ENCODE measurements around the gene DGKH.
"Not testable (repeated sequence)": the region's sequence is repeated elsewhere in the genome, so short reads cannot be mapped to it uniquely, and the experiment has no call there.

DGKH gene

GRCh38 chr13:42075517-42075916 is 27.1 kb downstream of the DGKH start:
- DNase-seq (ENCODE audit: insufficient read length) (no peak), FAIRE-seq (no peak)

GRCh38 chr13:42076309-42076713 is 27.9 kb downstream of the DGKH start:
- no peak for FAIRE-seq
- DNase-seq (ENCODE audit: insufficient read length) = no peak
- TF ChIP-seq POLR2AphosphoS5 (IDR thresholded peaks at IDR 0.05; ENCODE audit: low read depth, low read length) = no peak
- no peak for TF ChIP-seq TAF1 (IDR thresholded peaks at IDR 0.05; ENCODE audit: borderline replicate concordance, low read depth, low read length)
- TF ChIP-seq POLR2A (IDR thresholded peaks at IDR 0.05; ENCODE audit: low read depth, low read length) = no peak

More at GRCh38 chr13:42075517-42075916, 27.1 kb downstream of the DGKH start:
- TF ChIP-seq TAF1 (IDR thresholded peaks at IDR 0.05; ENCODE audit: borderline replicate concordance, low read depth, low read length) (no peak), POLR2A (IDR thresholded peaks at IDR 0.05; ENCODE audit: low read depth, low read length) (no peak), POLR2AphosphoS5 (IDR thresholded peaks at IDR 0.05; ENCODE audit: low read depth, low read length) (no peak)

GRCh38 chr13:42078128-42078808 is 29.8 kb downstream of the DGKH start:
- DNase-seq (ENCODE audit: insufficient read length) = no peak
- FAIRE-seq = no peak
- TF ChIP-seq TAF1 (IDR thresholded peaks at IDR 0.05; ENCODE audit: borderline replicate concordance, low read depth, low read length) (no peak), POLR2A (IDR thresholded peaks at IDR 0.05; ENCODE audit: low read depth, low read length) (no peak), POLR2AphosphoS5 (IDR thresholded peaks at IDR 0.05; ENCODE audit: low read depth, low read length) (no peak)

GRCh38 chr13:42083138-42083770 is 34.8 kb downstream of the DGKH start:
- TF ChIP-seq TAF1 (IDR thresholded peaks at IDR 0.05; ENCODE audit: borderline replicate concordance, low read depth, low read length) (no peak), POLR2AphosphoS5 (IDR thresholded peaks at IDR 0.05; ENCODE audit: low read depth, low read length) (no peak), POLR2A (IDR thresholded peaks at IDR 0.05; ENCODE audit: low read depth, low read length) (no peak)
- peak; percentile 65 for FAIRE-seq
- no peak for DNase-seq (ENCODE audit: insufficient read length)

- DNase-seq (ENCODE audit: insufficient read length) (no peak), FAIRE-seq (no peak)
- no peak for TF ChIP-seq TAF1 (IDR thresholded peaks at IDR 0.05; ENCODE audit: borderline replicate concordance, low read depth, low read length)
These were observed 36.3 kb downstream of the DGKH start for GRCh38 chr13:42084722-42085121.

- FAIRE-seq = no peak
- no peak for DNase-seq (ENCODE audit: insufficient read length)
- TF ChIP-seq POLR2AphosphoS5 (IDR thresholded peaks at IDR 0.05; ENCODE audit: low read depth, low read length) = no peak
- no peak for TF ChIP-seq TAF1 (IDR thresholded peaks at IDR 0.05; ENCODE audit: borderline replicate concordance, low read depth, low read length)
- TF ChIP-seq POLR2A (IDR thresholded peaks at IDR 0.05; ENCODE audit: low read depth, low read length) = no peak
These were observed 38.1 kb downstream of the DGKH start for GRCh38 chr13:42086582-42086981.

GRCh38 chr13:42094516-42095040 is 46.1 kb downstream of the DGKH start:
- DNase-seq (ENCODE audit: insufficient read length) = no peak
- TF ChIP-seq TAF1 (IDR thresholded peaks at IDR 0.05; ENCODE audit: borderline replicate concordance, low read depth, low read length) (no peak), POLR2A (IDR thresholded peaks at IDR 0.05; ENCODE audit: low read depth, low read length) (no peak), POLR2AphosphoS5 (IDR thresholded peaks at IDR 0.05; ENCODE audit: low read depth, low read length) (no peak)
- FAIRE-seq = no peak

- not testable (repeated sequence) for FAIRE-seq; DNase-seq (ENCODE audit: insufficient read length)
These were observed 47.8 kb downstream of the DGKH start for GRCh38 chr13:42096222-42096621.

GRCh38 chr13:42099962-42100675 is 51.7 kb downstream of the DGKH start:
- DNase-seq (ENCODE audit: insufficient read length) (no peak), FAIRE-seq (no peak)
- no peak for TF ChIP-seq POLR2A (IDR thresholded peaks at IDR 0.05; ENCODE audit: low read depth, low read length)
- TF ChIP-seq TAF1 (IDR thresholded peaks at IDR 0.05; ENCODE audit: borderline replicate concordance, low read depth, low read length) = no peak
- no peak for TF ChIP-seq POLR2AphosphoS5 (IDR thresholded peaks at IDR 0.05; ENCODE audit: low read depth, low read length)

GRCh38 chr13:42100960-42101359 is 52.5 kb downstream of the DGKH start:
- FAIRE-seq = no peak
- TF ChIP-seq POLR2AphosphoS5 (IDR thresholded peaks at IDR 0.05; ENCODE audit: low read depth, low read length) = no peak
- TF ChIP-seq TAF1 (IDR thresholded peaks at IDR 0.05; ENCODE audit: borderline replicate concordance, low read depth, low read length) = no peak
- no peak for TF ChIP-seq POLR2A (IDR thresholded peaks at IDR 0.05; ENCODE audit: low read depth, low read length)
- DNase-seq (ENCODE audit: insufficient read length) = no peak

- no peak for TF ChIP-seq POLR2A (IDR thresholded peaks at IDR 0.05; ENCODE audit: low read depth, low read length)
- TF ChIP-seq POLR2AphosphoS5 (IDR thresholded peaks at IDR 0.05; ENCODE audit: low read depth, low read length) = no peak
- TF ChIP-seq TAF1 (IDR thresholded peaks at IDR 0.05; ENCODE audit: borderline replicate concordance, low read depth, low read length) = no peak
- FAIRE-seq (no peak), DNase-seq (ENCODE audit: insufficient read length) (no peak)
These were observed 53.6 kb downstream of the DGKH start for GRCh38 chr13:42101821-42102585.
